ENCODE data around the gene ACSM6. TPM values are rescaled to one million over a fixed set of nuclear protein-coding genes. Genes with fewer than 3 reads are reported as not detected.

Gene ACSM6
- polyA plus RNA-seq, 1 donor (not counting 4 experiments of a cell fraction or from before 2014, with no cell fraction given) = not detected

DNA sequence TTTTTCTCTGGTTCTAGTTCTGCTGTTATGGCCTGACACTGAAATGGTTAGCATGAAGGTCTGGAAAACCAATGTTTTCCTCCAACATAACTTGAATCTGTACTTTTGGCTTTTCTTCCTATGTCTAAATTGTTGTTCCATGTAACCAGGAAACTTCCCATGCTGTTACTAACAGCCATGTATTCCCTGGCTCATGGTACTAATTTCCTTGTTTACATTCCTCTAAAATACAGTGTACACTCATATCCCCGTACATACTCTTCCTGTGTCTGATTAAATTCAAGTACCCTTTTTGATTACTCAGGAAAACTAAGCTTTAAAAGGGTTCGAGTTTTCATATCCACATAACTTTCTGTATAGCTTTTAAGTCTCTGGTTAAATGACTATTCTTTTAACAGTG lies 12.3 kb upstream of the ACSM6 start:
- Histone ChIP-seq H4K20me1 (ENCODE audit: control insufficient read depth, extremely low read depth, insufficient read depth, low read length) (no peaks in the 10 kb centered on the region), H3K9me1 (ENCODE audit: control insufficient read depth, extremely low read depth, insufficient read depth, low read length) (no peaks in the 10 kb centered on the region), H3K27ac (ENCODE audit: control insufficient read depth, insufficient read depth, low read length) (no peak overlapping the region), H3K9ac (ENCODE audit: control insufficient read depth, extremely low read depth, insufficient read depth, low read length) (no peak overlapping the region), H3K4me3 (ENCODE audit: control insufficient read depth in 2 of 3, extremely low read depth in 1 of 3, insufficient read depth in 2 of 3, low read depth in 1 of 3, low read length in 3 of 3) (no peak overlapping the region), H3K79me2 (ENCODE audit: control insufficient read depth, insufficient read depth, low read length) (no peaks in the 10 kb centered on the region), H2AFZ (ENCODE audit: control insufficient read depth, low read length) (peak overlapping the region; percentile 4), H3K9me3 (ENCODE audit: control insufficient read depth, low read depth, low read length) (no peaks in the 10 kb centered on the region), H3K4me2 (ENCODE audit: control insufficient read depth, extremely low read depth, insufficient read depth, low read depth, low read length) (no peak overlapping the region), H3K36me3 (ENCODE audit: control insufficient read depth in 2 of 2, extremely low read depth in 1 of 2, insufficient read depth in 2 of 2, low read length in 2 of 2) (no peaks in the 10 kb centered on the region), H3K4me1 (ENCODE audit: control insufficient read depth, extremely low read depth, insufficient read depth, low read length) (no peaks in the 10 kb centered on the region), H3K27me3 (ENCODE audit: control insufficient read depth, extremely low read depth, insufficient read depth, low read length) (peaks cover 2% of the 10 kb centered on the region)
- dilution Hi-C loops (cut with MboI; ENCODE audit: extremely low pct_ligation_motif_present, low sequenced_read_pairs) = no loop called here
- FAIRE-seq (peak; percentile 43), DNase-seq (ENCODE audit: low read depth, low spot score) (no peak)
- TF ChIP-seq, protein P1, sequence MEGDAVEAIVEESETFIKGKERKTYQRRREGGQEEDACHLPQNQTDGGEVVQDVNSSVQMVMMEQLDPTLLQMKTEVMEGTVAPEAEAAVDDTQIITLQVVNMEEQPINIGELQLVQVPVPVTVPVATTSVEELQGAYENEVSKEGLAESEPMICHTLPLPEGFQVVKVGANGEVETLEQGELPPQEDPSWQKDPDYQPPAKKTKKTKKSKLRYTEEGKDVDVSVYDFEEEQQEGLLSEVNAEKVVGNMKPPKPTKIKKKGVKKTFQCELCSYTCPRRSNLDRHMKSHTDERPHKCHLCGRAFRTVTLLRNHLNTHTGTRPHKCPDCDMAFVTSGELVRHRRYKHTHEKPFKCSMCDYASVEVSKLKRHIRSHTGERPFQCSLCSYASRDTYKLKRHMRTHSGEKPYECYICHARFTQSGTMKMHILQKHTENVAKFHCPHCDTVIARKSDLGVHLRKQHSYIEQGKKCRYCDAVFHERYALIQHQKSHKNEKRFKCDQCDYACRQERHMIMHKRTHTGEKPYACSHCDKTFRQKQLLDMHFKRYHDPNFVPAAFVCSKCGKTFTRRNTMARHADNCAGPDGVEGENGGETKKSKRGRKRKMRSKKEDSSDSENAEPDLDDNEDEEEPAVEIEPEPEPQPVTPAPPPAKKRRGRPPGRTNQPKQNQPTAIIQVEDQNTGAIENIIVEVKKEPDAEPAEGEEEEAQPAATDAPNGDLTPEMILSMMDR (optimal IDR thresholded peaks at IDR 0.05 in 1 of 3, IDR thresholded peaks at IDR 0.05 in 1 of 3, conservative IDR thresholded peaks at IDR 0.05 in 1 of 3; ENCODE audit: extremely low read depth in 1 of 3, insufficient read depth in 2 of 3, low read length in 3 of 3) = no peak
- no peak for TF ChIP-seq EZH2 (IDR thresholded peaks at IDR 0.05; ENCODE audit: low read length)

GRCh38 chr10:95183271-95184230 lies 10.5 kb upstream of the ACSM6 start:
- Histone ChIP-seq H3K9me1 (ENCODE audit: control insufficient read depth, extremely low read depth, insufficient read depth, low read length) (no peaks in the 10 kb centered on the region), H3K4me1 (ENCODE audit: control insufficient read depth, extremely low read depth, insufficient read depth, low read length) (no peaks in the 10 kb centered on the region), H3K27me3 (ENCODE audit: control insufficient read depth, extremely low read depth, insufficient read depth, low read length) (peaks cover 2% of the 10 kb centered on the region), H3K4me2 (ENCODE audit: control insufficient read depth, extremely low read depth, insufficient read depth, low read depth, low read length) (peak overlapping the region; percentile 85), H3K27ac (ENCODE audit: control insufficient read depth, insufficient read depth, low read length) (peak overlapping the region; percentile 31), H3K79me2 (ENCODE audit: control insufficient read depth, insufficient read depth, low read length) (no peaks in the 10 kb centered on the region), H3K9me3 (ENCODE audit: control insufficient read depth, low read depth, low read length) (no peaks in the 10 kb centered on the region), H2AFZ (ENCODE audit: control insufficient read depth, low read length) (peak overlapping the region; percentile 88), H4K20me1 (ENCODE audit: control insufficient read depth, extremely low read depth, insufficient read depth, low read length) (no peaks in the 10 kb centered on the region), H3K36me3 (ENCODE audit: control insufficient read depth in 2 of 2, extremely low read depth in 1 of 2, insufficient read depth in 2 of 2, low read length in 2 of 2) (no peaks in the 10 kb centered on the region), H3K9ac (ENCODE audit: control insufficient read depth, extremely low read depth, insufficient read depth, low read length) (peak overlapping the region; percentile 78), H3K4me3 (ENCODE audit: control insufficient read depth in 2 of 3, extremely low read depth in 1 of 3, insufficient read depth in 2 of 3, low read depth in 1 of 3, low read length in 3 of 3) (peak overlapping the region; percentile 62 to 81 (median 77))
- FAIRE-seq (no peak), DNase-seq (ENCODE audit: low read depth, low spot score) (peak; percentile 5)
- dilution Hi-C loops (cut with MboI; ENCODE audit: extremely low pct_ligation_motif_present, low sequenced_read_pairs) = no loop called here
- no peak for TF ChIP-seq EZH2 (IDR thresholded peaks at IDR 0.05; ENCODE audit: low read length)
- TF ChIP-seq, protein P1 (optimal IDR thresholded peaks at IDR 0.05 in 1 of 3, IDR thresholded peaks at IDR 0.05 in 1 of 3, conservative IDR thresholded peaks at IDR 0.05 in 1 of 3; ENCODE audit: extremely low read depth in 1 of 3, insufficient read depth in 2 of 3, low read length in 3 of 3) = peak; percentile 53 to 94 (median 79)
